ENCODE results near the gene KDM5A.

The KDM5A gene

GRCh38 chr12:275812-276211, 113.3 kb downstream of the KDM5A start:
- DNase-seq (ENCODE audit: low read depth in 3 of 3, low spot score in 1 of 3): no peak

DNA sequence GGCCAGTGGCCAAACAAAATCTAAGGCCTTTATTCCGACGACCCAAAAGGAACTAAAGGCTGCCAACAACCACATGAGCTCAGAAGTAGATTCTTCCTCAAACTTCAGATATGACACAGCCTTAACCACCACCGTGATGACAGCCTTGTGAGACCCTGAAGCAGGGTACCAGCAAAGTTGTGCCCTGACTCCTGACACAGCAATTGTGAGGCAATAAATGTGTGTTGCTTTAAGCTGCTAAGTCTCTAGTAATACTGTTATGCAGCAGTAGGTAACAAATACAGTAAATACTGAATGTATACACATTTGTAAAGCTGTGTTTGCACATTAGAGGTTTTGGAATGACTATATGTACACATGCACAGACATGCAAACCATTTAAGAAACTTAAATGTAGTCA, 115.7 kb downstream of the KDM5A start:
- no peak for DNase-seq (ENCODE audit: low read depth in 3 of 3, low spot score in 1 of 3)

GRCh38 chr12:272942-273341, 116.2 kb downstream of the KDM5A start:
- no peak for DNase-seq (ENCODE audit: low read depth in 3 of 3, low spot score in 1 of 3)

- no peak for DNase-seq (ENCODE audit: low read depth in 3 of 3, low spot score in 1 of 3)
Measured at GRCh38 chr12:271161-271560, 118.0 kb downstream of the KDM5A start.

DNA sequence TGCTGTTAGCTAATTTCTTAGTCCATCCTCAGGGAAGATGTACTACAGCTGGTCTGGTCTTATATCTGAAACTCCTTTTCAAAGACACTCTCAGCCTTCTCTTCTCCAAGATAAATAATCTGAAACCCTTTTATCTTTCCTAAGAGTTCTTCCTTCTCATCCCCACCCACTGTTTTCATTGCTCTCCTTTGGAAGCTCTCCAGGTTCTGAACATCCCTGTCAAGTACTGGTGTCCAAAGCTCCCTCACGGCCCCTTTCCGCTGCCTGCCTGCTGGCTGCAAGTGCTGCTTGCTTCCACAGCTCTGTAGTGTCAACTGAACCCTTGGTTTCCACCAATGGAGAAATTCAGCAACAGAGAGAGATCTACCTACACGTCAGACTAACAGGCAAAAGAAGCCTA, 119.9 kb downstream of the KDM5A start:
- no peak for DNase-seq (ENCODE audit: low read depth in 3 of 3, low spot score in 1 of 3)

- no peak for DNase-seq (ENCODE audit: low read depth in 3 of 3, low spot score in 1 of 3)
Measured at GRCh38 chr12:268483-268840, 120.7 kb downstream of the KDM5A start.

DNA sequence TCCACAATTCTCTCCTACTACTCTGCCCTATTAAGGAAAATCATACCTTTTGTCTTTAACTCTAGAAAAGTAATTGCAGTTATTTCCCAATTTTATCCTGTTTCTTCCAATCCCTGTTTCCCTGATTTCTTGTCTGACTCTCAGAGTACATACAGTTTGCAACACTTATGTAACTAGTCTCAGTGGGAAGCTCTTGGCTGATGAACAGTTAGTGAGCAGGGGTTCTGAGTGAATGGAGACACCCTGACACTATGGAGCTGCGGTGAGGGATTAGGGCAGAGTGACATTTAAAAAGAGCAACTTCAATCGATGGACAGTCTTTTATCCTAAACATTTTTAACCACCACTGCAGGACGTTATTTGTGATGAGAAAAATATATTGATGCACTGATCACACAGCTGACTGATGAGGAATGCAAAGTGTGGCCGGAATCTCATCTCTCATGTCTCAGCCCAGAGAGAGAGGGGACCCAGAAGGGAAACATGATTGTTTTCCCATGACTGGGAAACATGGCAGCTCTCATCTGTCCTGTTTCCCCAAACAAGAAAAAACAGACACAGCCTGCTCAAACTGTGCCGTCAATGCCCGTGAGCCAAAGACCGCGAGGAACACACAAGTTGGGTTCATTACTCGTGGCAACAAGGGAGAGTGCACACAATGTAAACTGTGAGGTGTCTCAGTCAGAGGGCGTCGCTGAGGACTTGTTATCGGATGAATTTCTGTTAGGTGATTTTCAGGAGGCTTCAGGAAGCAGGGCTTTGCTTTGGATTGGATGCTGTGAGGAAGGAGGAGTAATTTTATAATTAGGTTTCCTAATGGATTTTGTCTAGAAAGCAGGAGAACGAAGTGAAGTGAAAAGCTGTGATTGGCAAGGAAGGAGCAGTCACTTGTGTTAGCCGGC, 121.3 kb downstream of the KDM5A start:
- no peak for DNase-seq (ENCODE audit: low read depth in 3 of 3, low spot score in 1 of 3)

DNA sequence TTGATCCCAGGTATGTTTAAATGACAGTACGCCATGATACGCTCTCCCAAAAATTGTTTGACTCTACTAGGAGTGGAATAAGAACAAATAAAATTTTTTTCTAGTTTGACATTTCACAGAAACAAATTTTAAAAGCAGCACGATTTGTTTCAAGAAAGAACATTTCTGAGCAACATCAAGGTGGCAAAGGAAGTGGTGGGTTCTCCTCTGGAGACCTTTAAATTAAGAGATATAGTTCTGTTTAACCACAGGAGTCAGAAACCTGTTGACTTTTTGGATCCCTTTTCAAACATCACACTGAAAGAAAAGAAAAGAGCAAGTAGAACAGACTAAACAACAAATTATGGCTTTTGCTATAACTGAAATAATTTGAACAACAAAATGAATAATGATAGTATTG, 124.0 kb downstream of the KDM5A start:
- no peak for DNase-seq (ENCODE audit: low read depth in 3 of 3, low spot score in 1 of 3)

DNA sequence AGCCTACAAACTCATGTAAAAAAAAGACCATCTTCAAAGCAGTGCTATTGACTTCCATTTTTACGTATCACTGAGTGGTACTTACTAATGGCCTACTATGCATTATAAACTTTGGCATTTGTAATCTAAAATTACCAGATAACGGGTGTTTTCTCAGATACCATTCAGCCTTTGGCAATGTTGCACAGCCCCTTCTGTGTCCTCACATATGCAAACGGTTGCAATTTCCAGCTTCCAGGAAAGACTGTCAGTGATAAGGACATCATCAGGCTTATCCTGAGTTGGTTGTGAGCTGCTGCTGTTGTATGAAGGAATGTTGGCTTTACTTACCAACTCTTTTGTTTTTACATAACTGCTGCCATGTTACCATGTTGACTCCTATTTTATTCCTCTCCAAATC, 124.9 kb downstream of the KDM5A start:
- DNase-seq (ENCODE audit: low read depth in 3 of 3, low spot score in 1 of 3): no peak

DNA sequence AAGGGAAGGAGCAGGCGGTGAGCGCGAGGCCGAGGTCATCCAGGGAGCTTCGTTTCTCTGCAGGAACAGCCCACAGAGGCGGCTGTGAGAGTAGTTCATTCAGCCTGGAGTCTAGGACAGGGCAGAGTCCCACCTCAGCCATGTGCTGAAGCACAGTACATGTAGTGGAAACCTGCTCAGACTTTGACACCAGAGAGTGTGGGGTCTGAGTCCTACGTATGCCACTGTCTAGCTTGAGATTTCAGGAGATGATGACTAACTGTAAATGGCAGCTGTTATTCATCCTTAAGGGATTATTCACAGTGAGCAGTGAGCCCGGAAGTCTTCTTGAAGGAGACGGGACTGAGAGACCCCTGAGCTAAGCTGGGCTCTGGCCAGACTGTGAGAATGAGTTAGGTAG, 125.5 kb downstream of the KDM5A start:
- DNase-seq (ENCODE audit: low read depth in 3 of 3, low spot score in 1 of 3): no peak

DNA sequence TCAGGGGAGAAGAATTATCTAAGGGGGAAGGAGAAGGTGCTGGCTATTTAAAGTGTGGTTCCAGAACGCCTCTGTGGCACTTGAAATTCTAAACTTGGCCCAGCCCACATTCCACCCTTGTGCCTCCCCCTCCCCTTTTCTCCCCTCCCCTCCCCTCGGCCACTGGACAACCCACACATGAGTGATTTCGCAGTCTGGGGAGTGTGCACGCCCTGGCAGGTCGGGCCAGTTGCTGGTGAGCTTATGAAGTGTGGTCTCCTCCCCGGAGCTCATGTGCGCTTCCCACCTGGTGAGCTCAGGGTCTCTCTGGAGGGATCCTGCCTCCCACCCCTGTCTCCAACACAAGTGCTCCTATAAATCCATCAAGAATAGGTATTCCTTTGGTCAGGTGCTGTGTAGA, 126.3 kb downstream of the KDM5A start, which contains the start of gene SLC6A13:
SLC6A13 (minus strand) TSS at position 20 of the 400 bp plus-strand sequence. CDS start 2,784 bp downstream, outside the sequence.
- DNase-seq (ENCODE audit: low read depth in 3 of 3, low spot score in 1 of 3): no peak

DNA sequence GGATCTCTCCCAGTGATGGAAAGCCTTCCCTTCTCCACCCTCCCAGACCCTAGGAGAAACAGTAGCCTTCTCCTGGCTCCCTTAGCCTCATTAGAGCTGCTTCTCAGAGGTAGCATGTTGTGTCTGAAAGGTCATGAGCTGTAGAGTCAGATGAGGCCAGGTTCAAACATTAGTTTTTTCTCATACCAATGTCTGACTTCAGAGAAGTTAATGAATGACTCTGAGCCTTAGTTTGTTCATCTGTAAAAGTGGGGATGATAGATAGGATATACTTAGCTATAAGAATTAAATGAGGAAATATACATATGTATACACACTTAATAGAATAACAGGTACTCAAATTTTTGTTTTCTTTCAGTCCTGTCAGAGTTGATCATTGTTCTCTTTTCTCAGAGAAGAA, 127.0 kb downstream of the KDM5A start:
- DNase-seq (ENCODE audit: low read depth in 3 of 3, low spot score in 1 of 3): no peak

DNA sequence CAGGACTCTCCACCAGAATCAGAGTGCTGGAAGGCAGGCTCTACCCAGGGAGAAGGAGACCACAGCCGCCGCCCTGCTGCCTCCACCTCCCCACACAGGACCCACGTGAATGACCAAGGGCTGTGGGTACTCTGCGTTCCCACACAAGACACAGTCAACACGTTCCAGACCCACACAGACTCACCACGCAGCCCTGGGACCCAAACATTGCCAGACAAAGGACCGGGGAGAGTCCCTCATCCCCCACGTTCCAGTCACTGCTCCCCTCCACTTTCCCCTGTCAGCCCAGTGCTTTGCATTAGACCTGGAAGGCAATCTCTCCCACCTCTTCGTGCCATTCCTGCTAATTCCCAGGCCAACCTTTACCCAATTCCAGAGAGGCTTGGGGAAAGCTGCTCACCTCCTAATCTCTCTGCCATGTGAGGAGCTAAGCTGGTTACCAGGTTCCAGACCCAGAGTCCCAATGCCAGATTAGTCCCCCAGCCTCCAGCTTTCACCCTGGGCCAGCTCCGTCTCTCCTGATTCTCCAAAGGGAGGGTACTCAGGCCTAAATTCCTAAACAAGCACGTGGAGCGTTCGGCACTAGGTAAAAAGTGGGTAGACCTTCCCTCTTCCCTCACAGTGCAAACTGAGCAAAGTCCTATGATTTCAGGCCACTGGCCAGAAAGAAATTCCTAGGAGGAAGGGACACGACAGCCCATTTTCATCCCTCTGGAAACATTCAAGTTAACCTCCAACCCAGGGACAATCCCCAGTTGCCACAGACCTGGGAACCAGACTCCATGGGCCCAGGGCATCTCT, 131.4 kb downstream of the KDM5A start:
- DNase-seq (ENCODE audit: low read depth in 3 of 3, low spot score in 1 of 3): no peak

DNA sequence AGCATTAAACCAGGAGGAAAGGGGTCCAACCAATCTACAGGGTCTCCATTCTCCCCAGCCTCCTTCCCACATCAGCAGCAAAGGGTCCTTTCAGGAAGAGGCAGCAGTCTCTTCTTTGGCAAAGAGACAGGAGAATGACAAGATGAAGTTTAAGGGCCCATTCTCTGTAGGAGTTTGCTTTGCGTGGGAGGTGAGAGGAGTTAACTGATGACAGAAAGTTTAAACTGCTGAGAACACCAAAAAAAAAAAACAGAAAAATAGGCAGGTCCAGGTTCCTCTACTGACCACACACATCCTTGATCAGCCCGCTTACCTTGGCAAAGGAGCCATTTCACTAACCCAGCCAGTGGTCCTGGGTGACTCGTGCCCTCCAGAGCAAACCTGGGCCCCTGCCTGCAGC, 132.2 kb downstream of the KDM5A start:
- no peak for DNase-seq (ENCODE audit: low read depth in 3 of 3, low spot score in 1 of 3)

GRCh38 chr12:256225-256624, 132.9 kb downstream of the KDM5A start:
- DNase-seq (ENCODE audit: low read depth in 3 of 3, low spot score in 1 of 3): no peak

DNA sequence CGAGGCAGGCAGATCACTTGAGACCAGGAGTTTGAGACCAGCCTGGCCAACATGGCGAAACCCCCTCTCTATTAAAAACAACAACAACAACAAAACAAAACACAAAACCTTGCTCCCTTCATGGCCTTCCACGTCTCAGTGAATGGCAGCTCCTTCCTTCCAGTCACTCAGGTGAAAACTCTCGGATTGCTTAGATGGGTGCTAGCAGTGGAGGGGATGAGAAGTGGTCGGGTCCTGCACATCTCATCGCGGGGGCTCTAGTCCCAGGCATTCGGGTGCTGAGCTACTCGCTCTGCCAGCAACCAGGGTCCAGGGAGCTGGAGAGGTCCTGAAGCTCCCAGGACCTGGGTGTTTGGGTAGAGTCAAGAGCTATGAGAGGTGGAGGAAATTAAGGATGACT, 134.2 kb downstream of the KDM5A start:
- no peak for DNase-seq (ENCODE audit: low read depth in 3 of 3, low spot score in 1 of 3)

DNA sequence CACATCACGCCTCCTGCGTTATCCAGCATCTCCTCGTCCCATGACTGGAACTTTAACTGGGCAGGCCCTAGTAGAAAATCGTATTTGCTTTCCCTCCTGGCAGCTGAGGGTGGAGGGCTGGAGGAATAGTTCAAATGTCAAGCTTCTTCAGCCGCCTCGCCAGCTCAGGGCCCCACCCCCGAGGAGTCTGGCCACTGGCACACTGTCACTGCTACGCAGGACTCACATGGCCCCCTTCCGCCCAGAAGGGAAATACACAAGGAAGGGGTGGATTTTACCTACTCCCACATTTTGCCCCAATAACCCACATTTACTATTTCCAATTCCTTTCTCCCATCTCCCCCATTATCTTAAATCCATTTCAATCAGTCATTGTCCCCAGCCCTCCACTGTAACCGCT, 135.1 kb downstream of the KDM5A start:
- DNase-seq (ENCODE audit: low read depth in 3 of 3, low spot score in 1 of 3): no peak

- no peak for DNase-seq (ENCODE audit: low read depth in 3 of 3, low spot score in 1 of 3)
Measured at GRCh38 chr12:253116-253831, 135.8 kb downstream of the KDM5A start.

GRCh38 chr12:252636-253035, 136.5 kb downstream of the KDM5A start:
- no peak for DNase-seq (ENCODE audit: low read depth in 3 of 3, low spot score in 1 of 3)

GRCh38 chr12:247271-247670, 141.8 kb downstream of the KDM5A start:
- no peak for DNase-seq (ENCODE audit: low read depth in 3 of 3, low spot score in 1 of 3)

DNA sequence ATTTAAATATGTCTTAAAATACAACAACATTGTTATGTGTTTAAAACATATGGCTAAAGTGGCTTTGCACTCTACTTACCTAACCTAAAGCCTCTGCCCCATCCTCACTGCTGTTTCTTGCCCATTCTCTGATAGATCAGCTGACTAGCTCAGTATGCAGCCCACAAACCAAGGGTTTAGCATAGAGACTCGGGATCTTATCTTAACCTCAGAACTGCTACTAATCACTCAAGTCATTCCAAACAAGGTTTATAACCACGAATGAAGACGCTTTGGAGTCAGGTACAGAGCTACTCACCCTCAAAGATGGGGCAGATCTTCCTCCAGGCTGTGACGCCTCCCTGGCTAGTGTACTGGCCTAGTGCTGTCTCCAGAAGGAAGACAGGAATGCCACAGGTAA, 145.7 kb downstream of the KDM5A start:
- DNase-seq (ENCODE audit: low read depth in 3 of 3, low spot score in 1 of 3): no peak

GRCh38 chr12:242496-242895, 146.6 kb downstream of the KDM5A start:
- no peak for DNase-seq (ENCODE audit: low read depth in 3 of 3, low spot score in 1 of 3)

Data from stimulated activated CD4-positive, alpha-beta T cell treated with anti-CD3 and anti-CD28 coated beads, TNF-alpha, amount 100 ng/mL, for 1 hour (primary cell).